Kidney (tissue), 14 donors: Measurements from ENCODE around the gene GFI1. TPM values are rescaled to one million over a fixed set of nuclear protein-coding genes. Genes with fewer than 3 reads are reported as not detected.

Source experiments
- DNase-seq, 5 donors: peaks; one replicate each; pipeline ENCODE4 v3.0.0-alpha.2; 2013 to 2020
- FAIRE-seq: peaks from 2 replicates; lab custom pipeline; 2012; peaks lifted over from hg19 to GRCh38; lab: Jason Lieb, UNC
- H3K27ac ChIP-seq, 2 donors: one replicate each; pipeline ENCODE4 v1.7.0; 2013; ENCODE audit warnings: low read depth in 2 of 2, low read length in 2 of 2, inconsistent platforms in 1 of 2
- H3K27me3 ChIP-seq: one replicate; pipeline ENCODE4 v1.7.1; 2013; ENCODE audit warnings: low read length, inconsistent platforms; ENCODE audit not compliant: control insufficient read depth, insufficient read depth
- H3K36me3 ChIP-seq, 3 donors: one replicate each; pipeline versions ENCODE4 v1.7.0 to v1.7.1; 2013; ENCODE audit warnings: low read length in 3 of 3, control low read depth in 1 of 3, inconsistent platforms in 1 of 3; ENCODE audit not compliant: insufficient read depth in 3 of 3, control insufficient read depth in 2 of 3
- H3K4me1 ChIP-seq, 3 donors: one replicate each; pipeline versions ENCODE4 v1.7.0 to v1.7.1; 2013; ENCODE audit warnings: low read length in 3 of 3, inconsistent platforms in 1 of 3, low read depth in 1 of 3; ENCODE audit not compliant: control insufficient read depth in 2 of 3, insufficient read depth in 2 of 3
- H3K4me3 ChIP-seq, 3 donors: one replicate each; pipeline versions ENCODE4 v1.7.0 to v1.8.1; 2013; ENCODE audit warnings: low read length in 3 of 3, control low read depth in 1 of 3, inconsistent platforms in 1 of 3
- H3K9ac ChIP-seq, 3 donors: one replicate each; pipeline versions ENCODE4 v1.7.0 to v1.7.1; 2013; ENCODE audit warnings: low read length in 3 of 3, control low read depth in 1 of 3, inconsistent platforms in 1 of 3
- H3K9me3 ChIP-seq, 3 donors: one replicate each; pipeline versions ENCODE4 v1.7.0 to v1.7.1; 2013; ENCODE audit warnings: low read length in 3 of 3, control low read depth in 1 of 3, inconsistent platforms in 1 of 3; ENCODE audit not compliant: control insufficient read depth in 2 of 3, insufficient read depth in 1 of 3
- CTCF ChIP-seq: IDR thresholded peaks from 3 replicates; pipeline ENCODE4 v1.5.1; 2012; ENCODE audit warnings: mild to moderate bottlenecking, moderate library complexity, borderline replicate concordance; ENCODE audit not compliant: insufficient read depth; ENCODE audit errors: extremely low read depth
- intact Hi-C: fragments of 100-400 bp; cut with DNase I; formaldehyde crosslinking; loops from one replicate; pipeline ENCODE4 v1.11.1; 2022
- polyA plus RNA-seq: library from polyadenylated mRNA; stranded (reverse); fragments of 350-450 nt; fragmentation: Illumina TruSeq; extraction: RNeasy Lipid Tissue Mini Kit (QIAGEN cat#74804); gene quantifications from one replicate; pipeline ENCODE4 v1.2.3, GENCODE V29; 2014; ENCODE audit warnings: low read depth, low replicate concordance; ENCODE audit not compliant: insufficient read depth
- total RNA-seq: library from RNA; stranded (reverse); fragmentation: NEBNext Ultra II Directional; extraction: Animal tissue kit (Norgen Biotek cat#: 25700); gene quantifications from one replicate; pipeline ENCODE4 v1.2.1, GENCODE V29; 2021
- donor health status: control.
- donor health status: control.
- donor health status: control.
- donor health status: control.
- donor health status: control.
- donor health status: DM: yes; HTN: yes; CAD: no.
- donor health status: Normal renal cell carcinoma (clear cell type).

GFI1 gene
- total and polyA plus RNA-seq, 2 donors from 2014 or later: 0.17 to 3.8 TPM

GRCh38 chr1:92459871-92460320 lies 26.8 kb downstream of the GFI1 start:
- H3K36me3 ChIP-seq: no peaks in the 10 kb centered on the region
- no peak overlapping the region for H3K27ac ChIP-seq
- no peak overlapping the region for H3K9ac ChIP-seq
- intact Hi-C loops: no loop called here
- no peaks in the 10 kb centered on the region for H3K27me3 ChIP-seq
- FAIRE-seq: no peak
- H3K4me3 ChIP-seq: no peak overlapping the region
- H3K4me1 ChIP-seq: no peaks in the 10 kb centered on the region
- no peak for TF ChIP-seq CTCF
- H3K9me3 ChIP-seq: no peaks in the 10 kb centered on the region
- no peak for DNase-seq

DNA sequence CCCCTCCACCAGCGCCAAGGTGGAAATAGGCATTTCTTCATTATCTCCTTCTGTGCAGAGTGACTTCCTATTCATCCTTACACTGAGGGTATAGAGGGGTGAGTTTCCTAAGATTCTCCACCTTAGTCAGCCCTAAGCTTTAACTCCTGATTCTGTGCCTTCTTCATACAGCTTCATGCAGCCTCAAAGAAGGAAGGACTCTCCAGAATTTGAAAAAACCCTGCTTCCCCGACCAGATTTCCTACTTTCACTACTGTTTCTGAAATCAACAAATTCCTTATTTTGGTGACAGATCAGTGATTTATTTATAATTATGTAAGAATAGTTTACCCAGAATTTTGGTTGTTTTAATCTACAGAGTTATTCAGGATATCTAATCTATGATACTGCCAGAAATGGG lies 28.6 kb downstream of the GFI1 start:
- Histone ChIP-seq H3K9ac (no peak overlapping the region), H3K36me3 (no peaks in the 10 kb centered on the region), H3K27ac (no peak overlapping the region), H3K27me3 (no peaks in the 10 kb centered on the region), H3K9me3 (no peaks in the 10 kb centered on the region), H3K4me3 (no peak overlapping the region), H3K4me1 (no peaks in the 10 kb centered on the region)
- TF ChIP-seq CTCF: no peak
- intact Hi-C loops: no loop called here
- FAIRE-seq: no peak
- no peak for DNase-seq

- FAIRE-seq (no peak), DNase-seq (no peak)
- no peak overlapping the region for H3K27ac ChIP-seq
Observed at GRCh38 chr1:92447976-92448375, 38.7 kb downstream of the GFI1 start.

More at GRCh38 chr1:92447976-92448375, 38.7 kb downstream of the GFI1 start:
- Histone ChIP-seq H3K4me1 (no peaks in the 10 kb centered on the region), H3K9ac (no peak overlapping the region), H3K36me3 (no peaks in the 10 kb centered on the region), H3K27me3 (no peaks in the 10 kb centered on the region), H3K4me3 (no peak overlapping the region), H3K9me3 (no peaks in the 10 kb centered on the region)
- TF ChIP-seq CTCF: no peak
- intact Hi-C loops: no loop called here
